Endometrial microvascular endothelial cells (primary cell): ENCODE results near the gene MT1A. TPM values are rescaled to one million over a fixed set of nuclear protein-coding genes. Genes with fewer than 3 reads are reported as not detected.

Experiments used
- in situ Hi-C: cut with HindIII; loops from 2 replicates; pipeline ENCODE4 v1.10.0; 2017; ENCODE audit warnings: low sequenced_read_pairs, low pct_unique_long_range_greater_than_20kb; ENCODE audit errors: inconsistent ontology term
- total RNA-seq: library from RNA; depleted of rRNA; stranded (reverse); fragments of >200 nt; gene quantifications from one replicate; pipeline ENCODE4 v1.2.3, GENCODE V29; 2015; ENCODE audit errors: inconsistent ontology term

The MT1A gene
- 40.6 TPM for total RNA-seq

GRCh38 chr16:56637814-56638750 lies at the start of gene MT1A:
MT1A (plus strand) TSS chr16:56638666; CDS start chr16:56638739, 73 bp downstream.
- in situ Hi-C loops = no loop called here

DNA sequence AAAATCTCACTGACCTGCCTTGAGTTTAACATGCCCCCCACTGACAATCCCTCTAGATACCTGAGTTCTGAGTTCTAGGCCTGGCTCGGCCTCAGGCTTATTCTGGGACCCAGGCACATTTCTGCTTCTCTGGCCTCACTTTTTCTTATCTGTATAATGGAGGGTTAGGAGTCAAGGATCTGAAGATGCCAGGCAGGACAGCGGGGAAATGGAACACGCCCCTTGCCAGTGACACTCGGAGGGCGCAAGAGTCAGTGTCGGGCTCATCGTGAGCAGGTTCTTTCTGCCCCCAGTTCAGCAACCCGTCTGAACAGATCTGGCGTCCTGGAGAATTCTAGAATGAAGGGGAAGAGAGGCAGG lies 49.7 kb upstream of the MT1A start:
- in situ Hi-C loops = no loop called here

DNA sequence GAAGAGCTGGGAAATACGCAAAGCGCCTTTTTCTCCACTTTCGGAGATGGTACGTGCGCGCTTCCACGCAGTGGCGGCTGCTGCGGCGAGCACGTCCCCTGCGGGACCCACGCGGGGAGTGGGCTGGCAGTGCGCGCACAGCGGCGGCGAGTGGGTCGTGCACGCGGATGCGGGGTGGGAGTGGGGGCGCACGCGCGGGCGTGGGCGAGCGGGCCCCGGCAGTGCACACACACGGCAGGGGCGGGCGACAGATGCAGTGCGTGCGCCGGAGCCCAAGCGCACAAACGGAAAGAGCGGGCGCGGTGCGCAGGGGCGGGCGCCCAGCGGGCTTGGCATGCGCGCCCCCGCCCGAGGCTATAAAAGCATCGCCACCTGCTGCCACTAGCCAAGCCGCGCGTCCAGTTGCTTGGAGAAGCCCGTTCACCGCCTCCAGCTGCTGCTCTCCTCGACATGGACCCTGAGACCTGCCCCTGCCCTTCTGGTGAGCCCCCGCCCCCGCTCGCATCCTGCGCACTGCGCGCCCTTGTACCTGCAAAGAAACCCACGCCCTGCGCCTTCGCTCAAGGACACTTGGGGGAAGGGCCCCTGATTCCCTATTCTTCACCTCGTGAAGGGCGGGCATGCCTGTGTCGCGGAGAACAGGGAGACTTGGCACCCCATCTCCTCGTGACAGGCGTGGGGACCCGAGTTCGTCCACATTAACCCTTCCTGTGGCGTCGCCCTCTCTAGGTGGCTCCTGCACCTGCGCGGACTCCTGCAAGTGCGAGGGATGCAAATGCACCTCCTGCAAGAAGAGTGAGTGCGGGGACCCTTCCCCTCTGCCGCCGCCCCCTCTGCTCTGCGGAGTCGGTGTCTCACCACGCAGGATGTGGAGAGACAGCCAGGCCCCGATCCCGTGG lies 49.1 kb upstream of the MT1A start, which contains the start of gene MT3:
Gene MT3, plus strand, starts transcription at position 388 of the 899 bp plus-strand sequence. Its CDS starts 63 bp downstream, at position 451.
- in situ Hi-C loops = no loop called here

DNA sequence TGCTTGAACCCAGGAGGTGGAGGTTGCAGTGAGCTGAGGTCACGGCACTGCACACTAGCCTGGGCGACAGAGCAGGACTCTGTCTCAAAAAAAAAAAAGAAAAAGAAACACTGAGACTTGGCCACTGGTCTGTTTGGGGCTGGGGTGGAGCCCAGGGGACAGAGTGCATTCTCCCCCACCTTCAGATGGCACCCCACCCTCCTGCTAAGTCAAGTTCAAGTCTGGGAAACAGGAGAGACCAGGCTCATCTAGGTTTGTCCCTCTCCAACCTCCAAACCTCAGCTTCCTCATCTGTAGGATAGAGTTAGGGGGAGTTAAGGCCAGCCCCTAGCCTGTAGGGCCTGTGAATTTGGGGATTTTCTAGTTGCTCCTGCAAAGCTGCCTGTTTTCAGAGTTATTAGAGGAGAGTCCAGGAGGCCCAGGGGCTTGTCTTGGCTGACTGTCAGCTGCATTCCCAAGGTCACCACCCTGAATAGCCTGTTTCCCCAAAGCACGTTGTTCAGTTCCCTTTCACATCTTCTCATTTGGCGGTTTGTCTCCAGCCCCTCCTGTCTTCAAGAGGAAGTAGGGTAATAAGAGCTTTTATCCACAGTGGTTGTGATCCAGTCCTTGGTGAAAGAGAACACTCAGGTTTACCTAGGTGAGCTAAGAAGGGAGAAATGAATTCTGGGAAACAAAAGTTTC lies 46.9 kb upstream of the MT1A start:
- in situ Hi-C loops = no loop called here

DNA sequence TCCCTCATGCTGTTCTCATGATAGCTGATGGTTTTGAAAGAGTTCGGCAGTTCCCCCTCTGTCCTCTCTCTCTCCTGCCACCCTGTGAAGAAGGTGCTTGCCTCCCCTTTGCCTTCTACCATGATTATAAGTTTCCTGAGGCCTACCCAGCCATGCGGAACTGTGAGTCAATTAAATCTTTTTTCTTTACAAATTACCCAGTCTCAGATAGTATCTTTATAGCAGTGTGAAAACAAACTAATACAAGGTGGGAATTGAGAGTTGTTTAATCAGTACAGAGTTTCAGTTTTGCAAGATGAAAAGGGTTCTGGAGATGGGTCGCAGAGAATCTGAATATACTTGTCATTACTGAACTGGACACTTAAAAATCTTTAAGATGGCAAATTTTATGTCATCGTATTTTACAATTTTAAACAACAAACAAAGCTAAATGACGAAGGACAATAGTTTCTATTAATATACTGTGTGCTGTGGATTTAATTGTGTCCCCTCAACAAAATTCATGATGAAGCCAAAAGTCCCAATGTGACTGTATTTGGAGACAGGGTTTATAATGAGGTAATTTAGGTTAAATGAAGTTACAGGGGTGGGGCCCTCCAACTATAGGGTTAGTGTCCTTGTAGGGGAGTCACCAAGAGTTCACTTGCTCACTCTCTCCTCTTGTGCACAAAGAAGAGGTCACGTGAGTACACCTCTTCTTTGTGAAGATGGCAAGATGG lies 44.7 kb upstream of the MT1A start:
- in situ Hi-C loops = no loop called here

DNA sequence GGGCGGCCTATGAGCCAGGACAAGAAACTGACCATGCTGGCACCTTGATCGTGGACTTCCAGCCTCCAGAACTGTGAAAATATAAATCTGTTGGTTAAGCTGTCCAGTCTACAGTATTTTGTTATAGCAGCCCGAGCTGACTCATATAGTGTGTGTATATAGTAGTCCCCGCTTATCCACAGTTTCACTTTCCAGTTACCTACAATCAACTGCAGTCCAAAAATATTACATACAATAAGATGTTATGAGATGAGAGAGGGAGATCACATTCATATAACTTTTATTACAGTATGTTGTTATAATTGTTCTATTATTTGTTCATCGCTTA lies 44.2 kb upstream of the MT1A start:
- in situ Hi-C loops = no loop called here

- in situ Hi-C loops = no loop called here
These were observed 38.0 kb upstream of the MT1A start for GRCh38 chr16:56600398-56600999.

- in situ Hi-C loops = no loop called here
These were observed 37.1 kb upstream of the MT1A start for GRCh38 chr16:56601325-56601724.

DNA sequence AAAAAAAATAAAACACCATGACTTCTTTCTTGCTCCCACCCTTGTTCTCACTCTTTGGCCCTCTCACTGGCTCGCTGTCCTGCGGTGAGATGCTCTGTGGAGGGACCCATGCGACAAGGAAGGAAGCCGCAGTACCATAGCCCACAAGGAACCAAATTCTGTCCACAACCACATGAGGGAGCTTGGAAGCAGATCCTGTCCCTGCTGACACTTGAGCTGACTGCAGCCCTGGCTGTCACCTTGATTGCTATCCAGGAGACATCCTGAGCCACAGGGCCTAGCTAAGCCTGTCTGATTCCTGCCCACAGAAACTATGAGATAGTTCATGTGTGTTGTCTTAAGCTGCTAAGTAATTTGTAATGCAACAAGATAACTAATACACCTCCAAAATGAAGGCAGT lies 34.9 kb upstream of the MT1A start:
- in situ Hi-C loops = no loop called here

DNA sequence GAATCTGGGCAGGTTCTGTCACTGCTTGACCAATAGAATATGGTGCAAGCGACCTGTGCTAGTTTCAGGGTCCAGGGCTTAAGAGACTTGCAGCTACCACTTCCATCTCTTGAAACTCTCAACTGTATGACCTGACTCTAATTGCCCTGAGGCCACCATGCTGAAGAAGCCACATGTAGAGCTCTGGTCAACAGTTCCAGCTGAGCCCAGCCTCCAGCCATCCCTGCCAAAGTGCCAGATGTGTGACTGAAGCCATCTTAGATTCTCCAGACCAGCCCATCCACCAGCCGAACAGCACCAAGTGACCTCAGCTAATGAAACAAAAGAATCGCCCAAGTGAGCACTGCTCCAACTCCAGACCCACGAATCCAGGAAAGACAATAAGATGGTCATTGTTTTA lies 33.5 kb upstream of the MT1A start:
- in situ Hi-C loops = no loop called here

- in situ Hi-C loops = no loop called here
These were observed 33.0 kb upstream of the MT1A start for GRCh38 chr16:56605475-56605874.

- in situ Hi-C loops = no loop called here
These were observed 32.4 kb upstream of the MT1A start for GRCh38 chr16:56606071-56606475.

DNA sequence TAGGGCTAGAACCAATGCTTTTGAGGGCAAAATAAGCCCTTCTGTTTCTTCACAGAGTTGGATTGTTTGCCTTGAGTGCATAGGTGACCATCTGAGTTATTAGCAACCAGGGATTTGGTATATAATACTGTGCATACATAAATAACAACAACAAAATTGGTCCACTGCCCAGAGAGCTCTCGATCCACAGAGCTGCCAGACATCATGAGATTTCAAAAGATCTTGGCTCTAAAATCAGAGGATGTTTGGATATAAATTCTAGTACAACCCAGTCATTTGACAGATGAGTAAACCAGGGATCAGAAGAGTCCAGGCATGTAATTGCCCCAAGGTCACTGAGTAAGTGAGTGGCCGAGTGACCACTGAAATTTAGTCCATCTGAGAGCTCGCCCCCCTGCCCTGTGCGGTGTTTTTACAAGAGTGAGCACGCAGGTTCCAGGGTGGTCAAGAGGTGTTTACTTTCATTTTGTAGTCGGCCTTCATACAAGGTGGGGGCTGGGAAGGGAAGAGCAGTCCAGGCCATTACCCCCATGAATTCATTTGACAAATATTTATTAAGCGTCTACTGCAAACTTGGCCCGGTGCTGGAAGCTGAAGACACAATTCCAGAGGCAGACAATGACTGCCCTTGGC lies 31.9 kb upstream of the MT1A start:
- in situ Hi-C loops = no loop called here

DNA sequence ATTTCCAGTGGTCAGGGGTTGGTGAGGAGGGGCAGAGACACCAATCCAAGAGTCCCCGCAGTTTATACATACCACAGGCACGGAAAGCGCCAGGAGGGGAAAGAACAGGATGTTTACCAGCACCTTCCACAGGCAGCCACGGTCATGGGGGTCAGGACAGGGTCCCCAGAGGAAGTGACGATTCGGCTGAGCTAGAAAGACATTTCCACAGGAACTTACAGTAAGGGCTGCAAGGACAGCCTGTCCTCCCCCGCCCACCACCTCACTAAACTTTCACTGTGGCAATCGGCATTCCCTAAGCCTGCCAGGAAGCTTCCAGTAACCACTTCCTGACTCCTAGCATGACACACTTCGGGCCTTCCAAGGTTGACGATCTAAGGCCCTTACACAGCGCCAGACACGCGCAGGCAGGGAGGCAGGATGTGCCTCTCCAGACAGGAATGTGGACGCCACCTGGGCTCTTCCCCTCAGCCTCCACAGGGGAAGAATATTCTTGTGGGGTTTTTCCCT lies 31.3 kb upstream of the MT1A start:
- in situ Hi-C loops = no loop called here

DNA sequence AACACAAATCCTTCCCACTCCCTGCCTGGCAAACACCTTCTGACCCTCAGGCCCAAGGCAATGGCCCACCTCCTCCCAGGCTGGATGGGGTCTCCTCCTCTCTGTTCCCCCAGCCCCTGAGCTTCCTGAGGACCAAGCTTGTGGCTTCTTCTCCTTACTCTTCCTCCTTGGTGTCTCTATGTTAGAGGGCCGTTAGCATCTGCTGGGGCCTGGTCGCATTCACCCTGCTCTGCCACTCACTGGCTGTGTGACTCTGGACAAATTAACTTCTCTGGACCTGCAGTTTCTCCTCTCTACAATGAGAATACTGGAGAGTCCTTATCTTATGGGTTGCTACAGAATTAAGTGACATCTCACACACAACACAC lies 30.8 kb upstream of the MT1A start:
- in situ Hi-C loops = no loop called here

GRCh38 chr16:56608043-56608875 lies 30.2 kb upstream of the MT1A start, which contains the start of gene MT2A:
MT2A (plus strand) TSS chr16:56608584; CDS start chr16:56608656, 72 bp downstream.
- in situ Hi-C loops = no loop called here
